NCI-H128 (cell line): ENCODE data around the gene CDKN2B-AS1.
A peak's percentile ranks its signal among the peaks of the same experiment; 100 is the strongest.

ENCODE experiments used
- DNase-seq: peaks from one replicate; lab custom pipeline; 2025; ENCODE audit not compliant: unreplicated experiment; lab: John Stamatoyannopoulos, UW

CDKN2B-AS1 gene

GRCh38 chr9:21982391-21982790, 12.2 kb upstream of the CDKN2B-AS1 start:
- DNase-seq = no peak

- DNase-seq = no peak
These were observed 11.6 kb upstream of the CDKN2B-AS1 start for GRCh38 chr9:21982861-21983560.

- no peak for DNase-seq
These were observed 11.0 kb upstream of the CDKN2B-AS1 start for GRCh38 chr9:21983561-21983935.

GRCh38 chr9:21984101-21984500, 10.5 kb upstream of the CDKN2B-AS1 start:
- DNase-seq = no peak

- no peak for DNase-seq
These were observed 8.5 kb upstream of the CDKN2B-AS1 start for GRCh38 chr9:21985964-21986667.

- no peak for DNase-seq
These were observed 6.3 kb upstream of the CDKN2B-AS1 start for GRCh38 chr9:21988056-21988990.

- DNase-seq = no peak
These were observed 5.0 kb upstream of the CDKN2B-AS1 start for GRCh38 chr9:21989440-21990189.

GRCh38 chr9:21991072-21991959, 3.3 kb upstream of the CDKN2B-AS1 start:
- no peak for DNase-seq

GRCh38 chr9:21993007-21993406, 1.6 kb upstream of the CDKN2B-AS1 start:
- no peak for DNase-seq

- no peak for DNase-seq
These were observed 567 bp upstream of the CDKN2B-AS1 start, which contains the start of gene CDKN2A for GRCh38 chr9:21993893-21994555. Gene CDKN2A (minus strand): TSS chr9:21994392.

- DNase-seq = peak; percentile 64
These were observed 545 bp downstream of the CDKN2B-AS1 start for GRCh38 chr9:21995006-21995665.

GRCh38 chr9:21995666-21996398, 1.2 kb downstream of the CDKN2B-AS1 start:
- no peak for DNase-seq

GRCh38 chr9:21996438-21996837, 1.8 kb downstream of the CDKN2B-AS1 start:
- DNase-seq = no peak

GRCh38 chr9:21996858-21997257, 2.3 kb downstream of the CDKN2B-AS1 start:
- DNase-seq = no peak

GRCh38 chr9:21997480-21997879, 2.9 kb downstream of the CDKN2B-AS1 start:
- no peak for DNase-seq

GRCh38 chr9:21998026-21998425, 3.4 kb downstream of the CDKN2B-AS1 start:
- no peak for DNase-seq

- DNase-seq = no peak
These were observed 7.4 kb downstream of the CDKN2B-AS1 start for GRCh38 chr9:22002038-22002437.
